CD14-positive monocyte (primary cell): ENCODE results near the gene PDE11A. TPM values are rescaled to one million over a fixed set of nuclear protein-coding genes. Genes with fewer than 3 reads are reported as not detected.
A peak's percentile ranks its signal among the peaks of the same experiment; 100 is the strongest.

Experiments used
- DNase-seq, 3 donors: peaks; one replicate each; pipeline ENCODE4 v3.0.0-alpha.2; 2011 to 2022
- H2AFZ ChIP-seq: 2 replicates; pipeline ENCODE4 v1.6.0; 2012; ENCODE audit warnings: mild to moderate bottlenecking, low read depth, low read length, inconsistent platforms; ENCODE audit not compliant: insufficient read depth, poor library complexity, severe bottlenecking
- H3K27ac ChIP-seq, 2 donors: 1 replicate in 1 of 2; 2 replicates in 1 of 2; pipeline ENCODE4 v1.5.1; 2012 to 2013; ENCODE audit warnings: low read length in 2 of 2, control low read depth in 1 of 2, inconsistent platforms in 1 of 2, low read depth in 1 of 2, mild to moderate bottlenecking in 1 of 2
- H3K27me3 ChIP-seq, 2 donors: one replicate each; pipeline versions ENCODE4 v1.6.0 to v1.6.1; 2011 to 2013; ENCODE audit warnings: low read length in 2 of 2; ENCODE audit not compliant: control insufficient read depth in 2 of 2, insufficient read depth in 2 of 2
- H3K36me3 ChIP-seq, 2 donors: replicated peaks in 1 of 2; 1 replicate in 1 of 2; 2 replicates in 1 of 2; pipeline versions ENCODE4 v1.5.1 to v1.6.1; 2012 to 2013; ENCODE audit warnings: low read length in 2 of 2, control low read depth in 1 of 2, inconsistent platforms in 1 of 2, mild to moderate bottlenecking in 1 of 2; ENCODE audit not compliant: insufficient read depth in 2 of 2, control insufficient read depth in 1 of 2
- H3K4me1 ChIP-seq, 2 donors: 1 replicate in 1 of 2; 2 replicates in 1 of 2; pipeline versions ENCODE4 v1.5.1 to v1.6.1; 2012 to 2013; ENCODE audit warnings: low read length in 2 of 2, control low read depth in 1 of 2, inconsistent platforms in 1 of 2, mild to moderate bottlenecking in 1 of 2, moderate library complexity in 1 of 2; ENCODE audit not compliant: insufficient read depth in 2 of 2, control insufficient read depth in 1 of 2
- H3K4me2 ChIP-seq: replicated peaks from 2 replicates; pipeline ENCODE3; 2012; ENCODE audit warnings: low read length, moderate library complexity, mild to moderate bottlenecking; ENCODE audit not compliant: poor library complexity, severe bottlenecking; ENCODE audit errors: extremely low read depth
- H3K4me3 ChIP-seq, 3 experiments: fragments of 200-600 bp in 1 of 3; sonication (generic) in 1 of 3; replicated peaks in 1 of 3; 1 replicate in 2 of 3; 2 replicates in 1 of 3; pipeline ENCODE4 v1.5.1; 2011 to 2013; ENCODE audit warnings: low read length in 3 of 3, mild to moderate bottlenecking in 3 of 3, control low read depth in 2 of 3, low read depth in 2 of 3, inconsistent platforms in 1 of 3, moderate library complexity in 1 of 3
- H3K79me2 ChIP-seq: 2 replicates; pipeline ENCODE4 v1.6.0; 2012; ENCODE audit warnings: mild to moderate bottlenecking, control low read depth, inconsistent platforms, low read length, moderate library complexity; ENCODE audit not compliant: insufficient read depth
- H3K9ac ChIP-seq: 2 replicates; pipeline ENCODE4 v1.6.0; 2017; ENCODE audit warnings: low read length, mild to moderate bottlenecking; ENCODE audit not compliant: insufficient read depth, poor library complexity, severe bottlenecking
- H3K9me3 ChIP-seq, 2 donors: replicated peaks in 1 of 2; 1 replicate in 1 of 2; 2 replicates in 1 of 2; pipeline versions ENCODE4 v1.5.1 to v1.6.1; 2012 to 2013; ENCODE audit warnings: low read length in 2 of 2, control low read depth in 1 of 2; ENCODE audit not compliant: control insufficient read depth in 1 of 2, insufficient read depth in 1 of 2
- H4K20me1 ChIP-seq: 2 replicates; pipeline ENCODE4 v1.6.0; 2012; ENCODE audit warnings: mild to moderate bottlenecking, low read length, control low read depth, moderate library complexity; ENCODE audit not compliant: insufficient read depth
- H3K27ac Mint-ChIP-seq, 7 donors: one replicate each; pipeline ENCODE4 v1.8.0; 2020; ENCODE audit warnings: mild to moderate bottlenecking in 7 of 7, mixed read lengths in 7 of 7, moderate library complexity in 6 of 7, inconsistent platforms in 2 of 7
- H3K27me3 Mint-ChIP-seq, 3 donors: one replicate each; pipeline ENCODE4 v1.8.0; 2021 to 2022; ENCODE audit warnings: low read depth in 3 of 3, mild to moderate bottlenecking in 3 of 3, mixed read lengths in 3 of 3, moderate library complexity in 3 of 3, inconsistent platforms in 1 of 3
- H3K36me3 Mint-ChIP-seq, 2 donors: one replicate each; pipeline ENCODE4 v1.8.0; 2020; ENCODE audit warnings: mixed read lengths in 2 of 2, inconsistent platforms in 1 of 2, mild to moderate bottlenecking in 1 of 2
- H3K4me1 Mint-ChIP-seq: one replicate; pipeline ENCODE4 v1.8.0; 2020; ENCODE audit warnings: mild to moderate bottlenecking, mixed read lengths
- H3K4me3 Mint-ChIP-seq, 2 donors: one replicate each; pipeline ENCODE4 v1.8.0; 2020; ENCODE audit warnings: mild to moderate bottlenecking in 2 of 2, mixed read lengths in 2 of 2, moderate library complexity in 1 of 2
- H3K9me3 Mint-ChIP-seq, 7 donors: one replicate each; pipeline ENCODE4 v1.8.0; 2020 to 2022; ENCODE audit warnings: mixed read lengths in 7 of 7, mild to moderate bottlenecking in 6 of 7, moderate library complexity in 6 of 7, inconsistent platforms in 2 of 7
- CTCF ChIP-seq: fragments of 200-600 bp; IDR thresholded peaks from one replicate; pipeline ENCODE4 v1.8.0; 2022; ENCODE audit warnings: antibody characterized with exemption, mild to moderate bottlenecking
- WGBS: methylation state at CpG from one replicate; pipeline ENCODE4 v1.1.5; 2013; ENCODE audit warnings: missing lambda C conversion rate; ENCODE audit not compliant: insufficient coverage; 5-methylcytosine and 5-hydroxymethylcytosine counted together
- intact Hi-C, 2 donors: fragments of 100-400 bp; cut with micrococcal nuclease; formaldehyde crosslinking; loops; one replicate each; pipeline versions ENCODE4 v1.15.0 to v1.15.1; 2023
- polyA plus RNA-seq, 3 donors: library from polyadenylated mRNA; depleted of rRNA in 1 of 3; unstranded in 2 of 3; stranded (reverse) in 1 of 3; fragments of 300-500 nt in 2 of 3; fragments of >200 nt in 1 of 3; fragmentation: Illumina TruSeq in 2 of 3; gene quantifications; 1 replicate in 2 of 3; 2 replicates in 1 of 3; pipeline ENCODE4 v1.2.3, GENCODE V29; 2012 to 2021

PDE11A gene
- polyA plus RNA-seq, 3 donors: not detected

GRCh38 chr2:178066324-178066723 is 6.3 kb downstream of the PDE11A start:
- TF ChIP-seq CTCF: no peak
- no peak for DNase-seq
- Histone ChIP-seq H3K4me1 (no peaks in the 10 kb centered on the region), H3K36me3 (no peaks in the 10 kb centered on the region), H3K9me3 (no peaks in the 10 kb centered on the region), H4K20me1 (no peaks in the 10 kb centered on the region), H2AFZ (no peak overlapping the region), H3K79me2 (no peaks in the 10 kb centered on the region), H3K4me3 (no peak overlapping the region), H3K9ac (no peak overlapping the region), H3K4me2 (no peak overlapping the region), H3K27me3 (peaks cover under 1 to 3% of the 10 kb centered on the region in 2 donors), H3K27ac (no peak overlapping the region)
- no peaks in the 10 kb centered on the region for H3K4me1 Mint-ChIP-seq
- no peaks in the 10 kb centered on the region for H3K36me3 Mint-ChIP-seq
- peak overlapping the region in 1 of 2 donors; percentile 14 for H3K4me3 Mint-ChIP-seq
- no peak overlapping the region for H3K27ac Mint-ChIP-seq
- intact Hi-C loops: no loop called here
- WGBS: no CpG with 5 or more reads among the region's 3 CpGs
- peaks cover 5 to 15% (median 7%) of the 10 kb centered on the region in 3 donors for H3K27me3 Mint-ChIP-seq
- no peaks in the 10 kb centered on the region for H3K9me3 Mint-ChIP-seq

- no peak for DNase-seq
- H4K20me1 ChIP-seq: no peaks in the 10 kb centered on the region
Observed at GRCh38 chr2:178059681-178060080, 12.9 kb downstream of the PDE11A start.

More at GRCh38 chr2:178059681-178060080, 12.9 kb downstream of the PDE11A start:
- Histone ChIP-seq H3K27ac (no peak overlapping the region), H2AFZ (no peak overlapping the region), H3K4me1 (no peaks in the 10 kb centered on the region), H3K9me3 (no peaks in the 10 kb centered on the region), H3K4me2 (no peak overlapping the region), H3K4me3 (no peak overlapping the region), H3K36me3 (no peaks in the 10 kb centered on the region), H3K79me2 (no peaks in the 10 kb centered on the region), H3K27me3 (no peaks in the 10 kb centered on the region), H3K9ac (no peak overlapping the region)
- Mint-ChIP-seq H3K4me1 (no peaks in the 10 kb centered on the region), H3K27me3 (peaks cover 0 to 3% (median 0%) of the 10 kb centered on the region in 3 donors), H3K36me3 (no peaks in the 10 kb centered on the region), H3K4me3 (no peak overlapping the region), H3K27ac (no peak overlapping the region), H3K9me3 (peaks cover 0 to 3% (median 0%) of the 10 kb centered on the region in 7 donors)
- WGBS: 100% methylated on average over 2 of the region's 2 CpGs
- TF ChIP-seq CTCF: no peak
- intact Hi-C loops: no loop called here
